ENCODE results near the gene POLRMT.
A peak's percentile ranks its signal among the peaks of the same experiment; 100 is the strongest.

Gene POLRMT

GRCh38 chr19:575527-576506, 57.5 kb downstream of the POLRMT start:
- DNase-seq = no peak

DNA sequence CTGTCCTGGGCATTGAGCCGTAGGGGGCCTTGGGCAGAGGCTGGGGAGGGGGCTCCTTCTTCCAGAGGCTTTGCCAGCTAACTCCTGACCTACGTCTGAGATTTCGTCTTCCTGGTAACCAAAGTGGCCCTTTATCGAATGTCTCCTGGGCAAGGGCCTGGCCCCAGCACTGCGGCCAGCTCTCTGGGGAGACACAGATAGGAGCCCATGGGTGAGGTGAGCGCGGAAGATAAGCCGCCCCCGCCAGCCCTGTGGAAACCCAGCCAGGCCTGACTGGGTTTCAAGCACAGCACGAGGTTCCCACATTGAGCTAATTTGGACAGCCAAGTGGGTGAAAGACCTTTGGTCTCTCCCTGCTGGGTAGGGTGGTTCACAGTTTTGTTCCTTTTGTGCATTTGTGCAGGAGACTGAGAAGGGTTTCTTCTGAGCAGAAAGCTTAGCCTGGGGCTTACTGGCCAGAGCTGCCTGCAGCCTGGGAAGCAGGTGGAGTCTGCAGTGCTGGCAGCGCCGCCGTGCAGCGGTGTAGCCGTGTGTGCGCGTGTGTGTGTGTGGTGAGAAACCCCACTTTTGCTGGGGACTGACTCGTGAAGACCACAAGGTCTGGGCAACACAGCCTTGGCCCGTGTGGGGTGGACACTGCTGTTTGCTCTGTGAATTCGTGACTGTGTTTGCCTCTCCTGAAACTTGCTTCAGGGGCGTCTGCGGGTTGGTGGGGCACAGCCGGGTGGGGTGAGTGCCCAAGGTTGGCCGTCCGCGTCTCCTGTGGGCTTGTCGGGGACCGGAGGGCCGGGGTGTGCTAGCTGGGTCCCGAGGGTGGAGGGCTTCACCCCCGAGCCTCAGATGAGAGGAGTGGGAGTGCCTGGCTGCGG, 58.4 kb downstream of the POLRMT start:
- no peak for DNase-seq

DNA sequence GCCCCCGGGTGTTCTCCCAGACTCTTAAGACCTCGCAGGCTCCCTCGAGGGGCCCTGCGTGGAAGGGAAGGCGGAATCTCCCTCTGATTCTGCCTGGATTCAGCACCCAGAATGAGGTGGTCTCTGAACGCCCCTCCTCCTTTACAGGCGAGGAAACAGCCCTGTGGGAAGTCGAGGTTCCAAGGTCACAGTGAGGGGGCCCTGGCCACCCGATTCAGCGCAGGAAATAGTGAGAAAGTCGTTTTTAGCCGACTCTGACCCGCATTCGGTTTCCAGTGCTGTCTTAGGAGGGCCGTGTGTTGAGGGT, 59.9 kb downstream of the POLRMT start:
- no peak for DNase-seq

GRCh38 chr19:572743-573518, 60.4 kb downstream of the POLRMT start:
- no peak for DNase-seq

DNA sequence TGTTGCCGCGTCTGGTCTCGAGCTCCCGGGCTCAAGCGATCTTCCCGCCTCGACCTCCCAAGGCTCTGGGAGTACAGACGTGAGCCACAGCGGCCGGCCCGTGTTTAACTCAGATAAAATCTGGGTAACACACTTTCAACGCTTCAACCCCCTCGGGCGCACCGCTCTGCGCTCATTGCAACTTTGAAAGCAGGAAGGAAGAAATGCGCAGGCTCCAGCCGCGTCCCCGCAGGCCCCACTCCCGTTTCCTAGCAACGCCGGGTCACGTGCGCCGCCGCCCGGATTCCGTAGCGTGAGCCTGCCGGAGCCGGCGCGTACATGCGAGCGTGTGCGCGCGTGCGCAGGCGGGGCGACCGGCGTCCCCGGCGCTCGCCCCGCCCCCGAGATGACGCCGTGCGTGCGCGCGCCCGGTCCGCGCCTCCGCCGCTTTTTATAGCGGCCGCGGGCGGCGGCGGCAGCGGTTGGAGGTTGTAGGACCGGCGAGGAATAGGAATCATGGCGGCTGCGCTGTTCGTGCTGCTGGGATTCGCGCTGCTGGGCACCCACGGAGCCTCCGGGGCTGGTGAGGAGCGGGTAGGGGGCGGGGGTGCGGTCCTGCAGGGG, 61.1 kb downstream of the POLRMT start, which contains the start of gene BSG:
BSG (plus strand) TSS at position 457 of the 603 bp plus-strand sequence; CDS start at position 496, 39 bp downstream.
- peak; percentile 97 to 98 for DNase-seq

- no peak for DNase-seq
Observed at GRCh38 chr19:571566-571974, 61.8 kb downstream of the POLRMT start.

- DNase-seq = peak in 1 of 2 experiments; percentile 32
Observed at GRCh38 chr19:570937-571565, 62.3 kb downstream of the POLRMT start.

GRCh38 chr19:570251-570686, 63.1 kb downstream of the POLRMT start:
- no peak for DNase-seq

GRCh38 chr19:567296-567900, 65.9 kb downstream of the POLRMT start:
- DNase-seq = no peak

All from activated CD4-positive, alpha-beta T cell treated with anti-CD3 and anti-CD28 coated beads, Interleukin-2, amount 50 U/mL, for 4 hours (primary cell).